Measurements from ENCODE around the gene PDSS2. TPM values are rescaled to one million over a fixed set of nuclear protein-coding genes. Genes with fewer than 3 reads are reported as not detected.

PDSS2 gene
- total and polyA plus RNA-seq, 2 of the 8 experiments (the other 6 are each of a cell fraction or from before 2014, with no cell fraction given), result 10.7 to 16.1 TPM

DNA sequence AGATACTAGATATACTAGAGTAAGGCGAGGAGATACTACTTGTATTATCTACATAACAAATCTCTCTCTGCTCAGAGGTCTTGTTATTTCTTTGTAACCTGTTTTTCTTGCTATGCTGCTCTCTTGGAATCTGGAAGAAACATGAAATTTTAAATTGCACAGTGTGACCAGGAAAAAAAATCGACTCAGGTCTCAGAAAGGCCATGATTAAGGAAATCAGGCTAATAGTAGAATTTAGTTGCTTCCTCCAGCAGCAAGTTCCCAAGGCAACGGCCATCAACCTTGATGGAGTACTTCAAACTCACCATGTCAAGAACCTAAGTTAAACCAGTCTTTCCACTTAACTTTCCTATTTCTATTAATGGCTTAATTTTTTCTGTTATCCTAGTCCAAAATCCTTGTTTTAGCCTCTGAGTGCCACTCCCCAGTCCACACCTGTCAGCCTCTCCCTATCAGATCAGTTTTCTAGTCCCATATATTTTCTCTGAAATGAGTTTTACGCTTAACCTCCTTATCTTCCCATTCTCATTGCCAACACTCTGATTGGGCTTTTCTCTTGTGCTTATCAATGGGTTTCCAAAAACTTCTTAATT lies 256.4 kb downstream of the PDSS2 start:
- Histone ChIP-seq H2BK15ac (ENCODE audit: low read length) (no peak overlapping the region), H2BK12ac (ENCODE audit: low read depth, low read length) (no peak overlapping the region), H4K20me1 (replicated peaks in 1 of 2; ENCODE audit: control insufficient read depth in 1 of 2, insufficient read depth in 2 of 2, low read length in 2 of 2) (no peaks in the 10 kb centered on the region), H3K9ac (replicated peaks in 1 of 4; ENCODE audit: extremely low read depth in 1 of 4, low read depth in 3 of 4, low read length in 3 of 4) (no peak overlapping the region), H2BK120ac (replicated peaks; ENCODE audit: low read depth, low read length) (no peak overlapping the region), H3K14ac (ENCODE audit: insufficient read length) (no peak overlapping the region), H3K36me3 (ENCODE audit: control insufficient read depth in 2 of 4, insufficient read depth in 4 of 4, low read length in 3 of 4) (no peaks in the 10 kb centered on the region), H4K5ac (ENCODE audit: insufficient read length, low read depth, low read length) (no peak overlapping the region), H4K91ac (replicated peaks; ENCODE audit: insufficient read length, low read length) (no peak overlapping the region), H3K79me2 (ENCODE audit: control insufficient read depth in 1 of 2, insufficient read depth in 2 of 2, low read length in 2 of 2) (no peaks in the 10 kb centered on the region), H3K9me3 (ENCODE audit: insufficient read depth in 2 of 2, low read depth in 1 of 2, low read length in 1 of 2) (peaks cover 0 to 4% of the 10 kb centered on the region in 2 experiments; a peak in 1 of 4 replicates), H3K18ac (ENCODE audit: extremely low read depth, low read length) (no peak overlapping the region), H3K56ac (replicated peaks; ENCODE audit: insufficient read length, low read depth, low read length) (no peak overlapping the region), H3K23me2 (ENCODE audit: low read depth, low read length) (no peaks in the 10 kb centered on the region), H2BK5ac (ENCODE audit: low read depth, low read length) (no peak overlapping the region), H2BK20ac (ENCODE audit: low read length) (no peak overlapping the region), H3K23ac (ENCODE audit: insufficient read length) (no peak overlapping the region), H3K4me2 (ENCODE audit: insufficient read depth in 1 of 2, low read depth in 2 of 2, low read length in 2 of 2) (no peak overlapping the region), H2AK5ac (ENCODE audit: low read depth, low read length) (no peak overlapping the region), H3K27me3 (replicated peaks in 1 of 4; ENCODE audit: control insufficient read depth in 3 of 4, extremely low read depth in 1 of 4, insufficient read depth in 3 of 4, low read length in 3 of 4) (no peaks in the 10 kb centered on the region), H2AFZ (ENCODE audit: low read length) (no peak overlapping the region), H3K4me1 (replicated peaks in 1 of 4; ENCODE audit: control insufficient read depth in 3 of 4, insufficient read depth in 4 of 4, low read length in 3 of 4) (no peaks in the 10 kb centered on the region), H3K4ac (replicated peaks; ENCODE audit: insufficient read length, low read depth, low read length) (no peak overlapping the region), H4K8ac (ENCODE audit: extremely low read depth, insufficient read depth, low read length) (no peak overlapping the region), H3K79me1 (ENCODE audit: low read depth, low read length) (no peaks in the 10 kb centered on the region), H3K4me3 (ENCODE audit: extremely low read depth in 1 of 4, insufficient read depth in 2 of 4, low read depth in 3 of 4, low read length in 4 of 4) (no peak overlapping the region), H3K27ac (ENCODE audit: low read depth, low read length) (no peak overlapping the region)
- FAIRE-seq (no peak), DNase-seq (ENCODE audit: low read depth in 1 of 2, low spot score in 2 of 2) (no peak)
- 85% methylated on average over 4 of the region's 4 CpGs; no CpG with 5 or more reads in 1 of the 2 experiments for WGBS, 2 experiments (ENCODE audit: extremely low coverage in 1 of 2, insufficient coverage in 1 of 2, insufficient read length in 1 of 2, insufficient replicate concordance in 2 of 2, low coverage in 1 of 2, low lambda C conversion rate in 2 of 2, missing lambda C conversion rate in 1 of 2)
- POLR2A ChIA-PET (ENCODE audit: partially characterized antibody), result interaction anchor here (0.6 kb wide), 1 partner anchor 664 kb away, joined by 4 read pairs; no protein-coding TSS in a partner anchor
- TF ChIP-seq SIX5 (IDR thresholded peaks at IDR 0.05; ENCODE audit: low read depth, low read length), result no peak
- TF ChIP-seq POLR2A (IDR thresholded peaks at IDR 0.05; ENCODE audit: control extremely low read depth in 1 of 2, low read depth in 2 of 2, low read length in 2 of 2), result no peak
- TF ChIP-seq, protein P1, sequence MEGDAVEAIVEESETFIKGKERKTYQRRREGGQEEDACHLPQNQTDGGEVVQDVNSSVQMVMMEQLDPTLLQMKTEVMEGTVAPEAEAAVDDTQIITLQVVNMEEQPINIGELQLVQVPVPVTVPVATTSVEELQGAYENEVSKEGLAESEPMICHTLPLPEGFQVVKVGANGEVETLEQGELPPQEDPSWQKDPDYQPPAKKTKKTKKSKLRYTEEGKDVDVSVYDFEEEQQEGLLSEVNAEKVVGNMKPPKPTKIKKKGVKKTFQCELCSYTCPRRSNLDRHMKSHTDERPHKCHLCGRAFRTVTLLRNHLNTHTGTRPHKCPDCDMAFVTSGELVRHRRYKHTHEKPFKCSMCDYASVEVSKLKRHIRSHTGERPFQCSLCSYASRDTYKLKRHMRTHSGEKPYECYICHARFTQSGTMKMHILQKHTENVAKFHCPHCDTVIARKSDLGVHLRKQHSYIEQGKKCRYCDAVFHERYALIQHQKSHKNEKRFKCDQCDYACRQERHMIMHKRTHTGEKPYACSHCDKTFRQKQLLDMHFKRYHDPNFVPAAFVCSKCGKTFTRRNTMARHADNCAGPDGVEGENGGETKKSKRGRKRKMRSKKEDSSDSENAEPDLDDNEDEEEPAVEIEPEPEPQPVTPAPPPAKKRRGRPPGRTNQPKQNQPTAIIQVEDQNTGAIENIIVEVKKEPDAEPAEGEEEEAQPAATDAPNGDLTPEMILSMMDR (IDR thresholded peaks at IDR 0.05; ENCODE audit: control extremely low read depth in 1 of 3, insufficient read depth in 1 of 3, low read depth in 1 of 3, low read length in 3 of 3), result no peak
- no peak for TF ChIP-seq CBX5 (IDR thresholded peaks at IDR 0.05; ENCODE audit: low read depth, low read length)
- no peak for TF ChIP-seq RXRA (IDR thresholded peaks at IDR 0.05; ENCODE audit: insufficient read depth, low read depth, low read length)
- TF ChIP-seq SIN3A (conservative IDR thresholded peaks at IDR 0.05 in 1 of 2, IDR thresholded peaks at IDR 0.05 in 1 of 2; ENCODE audit: low read depth in 1 of 2, low read length in 2 of 2), result no peak
- TF ChIP-seq, protein P2, sequence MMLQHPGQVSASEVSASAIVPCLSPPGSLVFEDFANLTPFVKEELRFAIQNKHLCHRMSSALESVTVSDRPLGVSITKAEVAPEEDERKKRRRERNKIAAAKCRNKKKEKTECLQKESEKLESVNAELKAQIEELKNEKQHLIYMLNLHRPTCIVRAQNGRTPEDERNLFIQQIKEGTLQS (IDR thresholded peaks at IDR 0.05; ENCODE audit: insufficient read depth, low read depth, low read length), result no peak
- TF ChIP-seq CEBPB (IDR thresholded peaks at IDR 0.05; ENCODE audit: low read depth, low read length), result no peak
- TF ChIP-seq EGR1 (IDR thresholded peaks at IDR 0.05; ENCODE audit: borderline replicate concordance, low read depth, low read length), result no peak
- CTCF ChIA-PET (ENCODE audit: partially characterized antibody), result no interaction called here
